ENCODE data around the gene VPS35.
A peak's percentile ranks its signal among the peaks of the same experiment; 100 is the strongest.

The VPS35 gene

DNA sequence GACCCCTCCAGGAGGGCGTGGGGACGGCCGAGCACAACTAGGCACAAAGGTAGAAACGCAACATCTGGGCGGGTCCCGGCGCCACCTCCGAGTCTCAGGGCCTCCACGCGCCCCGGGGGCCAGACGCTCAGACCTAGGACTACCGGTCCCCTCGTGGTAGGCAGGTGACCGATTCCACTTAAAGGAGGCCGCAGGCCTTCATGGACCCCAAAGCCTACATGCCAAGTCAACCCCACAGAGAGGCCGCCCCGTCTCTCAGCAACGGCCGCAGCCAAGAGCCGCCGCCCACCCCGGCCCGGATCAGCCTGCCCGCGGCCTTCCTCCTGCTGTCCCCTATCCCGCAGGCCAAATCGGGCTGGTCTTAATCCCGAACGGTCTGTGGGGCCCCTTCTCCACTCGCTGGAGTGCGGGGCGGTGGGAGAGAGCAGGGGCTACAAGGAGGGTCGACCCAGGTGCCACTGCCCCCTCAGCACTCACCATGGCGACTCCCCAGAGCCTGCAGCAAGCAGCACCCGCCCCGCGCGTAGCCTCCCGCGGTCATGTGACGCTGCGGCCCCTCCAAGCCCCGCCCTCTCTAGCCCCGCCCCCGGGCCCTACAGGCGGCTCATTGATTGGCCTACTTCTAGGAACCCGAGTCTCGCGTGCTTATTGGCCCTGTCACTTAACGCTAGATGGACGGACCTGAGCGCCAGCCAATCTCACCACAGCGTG, at the start of gene VPS35:
VPS35 (minus strand) TSS at position 525 of the 711 bp plus-strand sequence; CDS start at position 480, 45 bp downstream.
- peak; percentile 97 for DNase-seq

GRCh38 chr16:46737621-46738214, 48.7 kb upstream of the VPS35 start:
- no peak for DNase-seq

DNA sequence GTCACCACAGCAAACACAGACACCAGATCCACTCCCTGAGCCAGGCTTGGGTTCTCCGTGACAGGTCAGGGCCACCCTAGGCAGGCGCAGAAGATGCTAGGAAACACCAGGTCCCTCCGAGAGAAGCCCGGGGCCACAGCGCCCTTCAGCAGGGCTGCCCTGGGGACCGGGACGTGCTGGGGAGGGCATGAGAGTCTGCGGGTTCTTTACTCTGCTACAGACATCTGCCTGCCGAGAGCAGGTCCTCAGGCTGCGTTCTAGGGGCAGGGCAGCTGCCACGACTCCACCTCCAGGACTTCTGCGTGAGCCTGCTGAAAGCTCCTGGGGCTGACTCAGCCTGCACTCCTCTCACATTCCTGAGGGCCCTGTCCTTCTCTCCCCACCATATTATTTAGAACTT, 47.7 kb upstream of the VPS35 start:
- no peak for DNase-seq

- DNase-seq, result no peak
These were observed 44.4 kb upstream of the VPS35 start for GRCh38 chr16:46733319-46733830.

GRCh38 chr16:46732561-46732960, 43.6 kb upstream of the VPS35 start:
- DNase-seq, result no peak

DNA sequence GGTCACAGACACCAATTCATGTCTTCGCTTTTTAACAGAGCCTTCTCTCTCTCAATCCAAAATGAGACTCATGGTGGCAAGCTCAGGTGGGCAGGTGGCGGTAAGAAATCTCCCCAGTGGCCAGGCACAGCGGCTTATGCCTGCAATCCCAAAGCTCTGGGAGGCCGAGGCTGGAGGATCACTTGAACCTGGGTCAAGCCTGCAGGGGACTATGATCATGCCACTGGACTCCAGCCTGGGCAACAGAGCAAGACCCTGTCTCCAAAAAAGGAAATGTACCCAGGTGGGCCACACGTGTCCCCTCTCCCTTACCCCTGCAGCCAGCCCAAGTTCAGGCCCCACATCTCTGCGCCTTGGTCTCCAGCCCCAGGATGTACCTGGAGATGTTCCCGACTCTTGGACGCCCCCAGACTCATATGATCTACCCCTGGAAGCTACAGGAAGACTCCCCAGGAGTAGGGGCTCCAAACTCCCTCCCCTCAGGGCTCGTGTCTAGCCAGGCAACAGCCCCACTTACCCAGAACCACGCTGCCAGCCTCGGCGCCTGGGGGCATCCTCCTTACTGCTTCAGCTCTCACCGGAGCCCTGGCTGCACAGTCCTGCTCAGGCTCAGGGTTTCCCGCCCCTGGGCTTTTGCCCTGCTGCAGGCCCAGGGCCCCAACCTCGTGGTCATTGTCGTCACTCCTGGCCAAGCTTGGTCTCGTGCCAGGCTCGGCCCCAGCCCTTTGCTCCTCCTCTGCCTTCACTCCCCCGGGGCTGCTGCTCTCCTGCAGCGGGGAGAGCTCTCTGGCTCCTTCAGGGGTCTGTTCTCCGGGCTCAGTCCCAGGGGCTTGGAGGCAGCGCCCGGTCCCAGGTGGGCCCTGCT, 42.9 kb upstream of the VPS35 start:
- DNase-seq, result no peak

- DNase-seq, result no peak
These were observed 42.1 kb upstream of the VPS35 start for GRCh38 chr16:46730801-46731690.

GRCh38 chr16:46730126-46730525, 41.1 kb upstream of the VPS35 start:
- no peak for DNase-seq

- no peak for DNase-seq
These were observed 40.5 kb upstream of the VPS35 start for GRCh38 chr16:46729326-46729995.

GRCh38 chr16:46728806-46729205, 39.8 kb upstream of the VPS35 start:
- DNase-seq, result no peak

DNA sequence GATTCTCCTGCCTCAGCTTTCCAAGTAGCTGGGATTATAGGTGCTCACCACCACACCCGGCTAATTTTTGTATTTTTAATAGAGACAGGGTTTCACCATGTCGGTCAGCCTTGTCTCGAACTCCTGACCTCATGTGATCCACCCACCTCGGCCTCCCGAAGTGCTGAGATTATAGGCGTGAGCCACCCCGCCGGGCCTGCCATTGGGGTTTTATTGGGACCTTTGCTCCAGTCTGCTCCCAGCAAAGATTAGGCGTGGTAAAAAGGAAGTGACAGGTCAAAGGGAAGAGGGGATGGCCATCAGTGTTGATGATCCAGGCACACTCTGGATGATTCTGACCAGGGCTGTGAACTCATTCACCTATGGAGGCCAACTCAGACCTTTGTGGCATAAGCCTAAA, 38.7 kb upstream of the VPS35 start:
- DNase-seq, result no peak

DNA sequence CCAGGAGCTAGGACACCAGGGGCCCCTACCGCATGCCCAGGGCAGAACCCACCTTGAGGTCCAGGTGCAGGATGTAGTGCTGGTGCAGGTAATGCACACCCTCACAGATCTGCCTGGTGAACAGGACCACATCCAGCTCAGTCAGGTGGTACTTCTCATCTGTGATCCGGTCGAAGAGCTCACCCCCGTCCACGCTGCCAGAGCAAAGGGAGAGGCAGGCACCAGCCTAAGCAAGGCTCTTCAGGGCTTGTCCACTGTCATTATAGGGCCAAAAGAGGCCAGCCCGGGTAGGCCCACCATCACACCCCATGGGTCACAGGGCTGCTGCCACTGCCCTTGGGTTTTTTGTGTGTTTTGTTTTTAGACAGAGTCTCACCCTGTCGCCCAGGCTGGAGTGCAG, 38.2 kb upstream of the VPS35 start:
- DNase-seq, result no peak

GRCh38 chr16:46721885-46722284, 32.9 kb upstream of the VPS35 start:
- no peak for DNase-seq

DNA sequence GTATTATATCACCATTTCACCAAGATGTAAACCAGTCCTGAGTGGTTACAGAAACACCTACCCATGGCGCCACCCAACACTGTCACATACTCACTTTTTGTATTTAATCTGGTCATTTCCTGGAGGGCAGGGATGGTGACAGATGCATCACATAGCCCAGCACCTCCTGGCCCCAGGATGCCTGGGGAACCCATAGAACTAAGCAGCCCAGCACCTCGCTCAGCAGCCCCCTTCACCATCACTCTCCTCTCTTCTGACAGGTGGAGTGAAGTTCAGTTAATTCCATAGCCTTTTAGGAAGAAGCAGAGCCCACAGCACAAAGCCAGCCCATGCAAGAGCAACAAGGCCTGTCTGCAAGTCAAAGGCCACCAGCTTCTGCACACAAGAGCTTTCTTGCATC, 31.6 kb upstream of the VPS35 start:
- no peak for DNase-seq

DNA sequence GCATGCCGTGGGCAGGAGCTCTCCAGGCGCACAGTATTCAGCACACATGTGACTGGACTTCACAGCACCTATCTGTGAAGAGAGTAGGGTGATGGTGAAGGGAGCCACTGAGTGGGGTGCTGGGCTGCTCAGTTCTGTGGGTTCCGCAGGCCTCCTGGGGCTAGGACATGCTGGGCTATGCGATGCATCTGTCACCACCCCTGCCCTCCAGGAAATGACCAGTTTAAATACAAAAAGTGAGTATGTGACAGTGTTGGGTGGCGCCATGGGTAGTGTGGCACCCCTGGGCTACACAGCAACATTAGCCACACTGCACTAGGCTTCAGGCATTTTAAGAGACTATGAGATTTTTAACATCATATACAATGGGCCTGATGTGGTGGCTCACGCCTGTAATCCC, 30.6 kb upstream of the VPS35 start:
- DNase-seq, result no peak

GRCh38 chr16:46718214-46718613, 29.2 kb upstream of the VPS35 start:
- DNase-seq, result no peak

DNA sequence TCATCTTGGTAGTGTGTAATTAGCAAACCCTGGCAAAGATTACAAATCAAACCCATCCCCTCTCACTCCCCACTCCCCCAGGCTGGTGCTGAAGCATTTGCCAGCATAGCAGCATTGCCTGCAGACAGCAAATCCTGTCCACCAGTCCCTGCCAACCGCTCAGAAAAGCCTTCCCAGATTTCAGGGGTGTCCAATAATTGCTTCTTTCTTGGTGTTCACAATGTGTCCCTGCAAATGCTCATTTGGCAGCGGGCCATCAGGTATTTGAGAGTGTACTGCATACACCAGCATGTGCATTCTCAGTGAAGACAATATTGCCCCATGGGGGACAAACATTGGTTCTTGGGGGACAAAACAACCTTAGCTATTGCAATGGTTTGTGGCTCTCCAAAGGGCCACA, 28.7 kb upstream of the VPS35 start:
- DNase-seq, result no peak

GRCh38 chr16:46715769-46716305, 26.9 kb upstream of the VPS35 start:
- no peak for DNase-seq

- DNase-seq, result no peak
These were observed 26.0 kb upstream of the VPS35 start for GRCh38 chr16:46714797-46715591.

DNA sequence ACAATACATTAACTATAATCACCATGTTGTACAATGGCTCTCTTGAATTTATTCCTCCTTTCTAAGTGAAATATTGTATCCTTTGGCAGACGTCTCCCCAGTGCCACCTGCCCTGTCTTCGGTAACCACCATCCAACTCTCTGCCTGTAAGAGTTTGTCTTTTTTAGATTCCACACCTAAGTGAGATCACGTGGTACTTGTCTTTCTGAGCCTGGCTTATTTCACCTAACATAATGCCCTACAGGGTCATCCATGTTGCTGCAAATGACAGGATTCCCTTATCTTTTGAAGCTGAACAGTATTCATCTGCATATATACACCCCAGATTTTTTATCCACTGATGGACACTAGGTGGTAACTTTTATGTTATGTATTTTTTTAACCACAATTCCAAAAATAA, 24.7 kb upstream of the VPS35 start:
- no peak for DNase-seq

- no peak for DNase-seq
These were observed 23.9 kb upstream of the VPS35 start for GRCh38 chr16:46712911-46713310.
